Frontal cortex (tissue), 4 donors: Measurements from ENCODE around the gene TAF11L10. TPM values are rescaled to one million over a fixed set of nuclear protein-coding genes. Genes with fewer than 3 reads are reported as not detected.
"Not testable (repeated sequence)": the region's sequence is repeated elsewhere in the genome, so short reads cannot be mapped to it uniquely, and the experiment has no call there.

Experiments used
- DNase-seq, 2 donors: peaks; one replicate each; pipeline ENCODE4 v3.0.0; 2012; ENCODE audit warnings: low spot score in 2 of 2
- FAIRE-seq: peaks from 2 replicates; lab custom pipeline; 2012; peaks lifted over from hg19 to GRCh38; lab: Jason Lieb, UNC
- small RNA-seq: library from RNA; depleted of rRNA; stranded (forward); fragments of <200 nt; gene quantifications from one replicate; pipeline ENCODE3, GENCODE V24; 2014
- total RNA-seq: library from RNA; depleted of rRNA; stranded (reverse); fragments of >200 nt; gene quantifications from one replicate; pipeline ENCODE4 v1.2.3, GENCODE V29; 2014
- donor health status: control.
- donor health status: control.
- donor health status: control.

TAF11L10 gene
- not detected for total RNA-seq

DNA sequence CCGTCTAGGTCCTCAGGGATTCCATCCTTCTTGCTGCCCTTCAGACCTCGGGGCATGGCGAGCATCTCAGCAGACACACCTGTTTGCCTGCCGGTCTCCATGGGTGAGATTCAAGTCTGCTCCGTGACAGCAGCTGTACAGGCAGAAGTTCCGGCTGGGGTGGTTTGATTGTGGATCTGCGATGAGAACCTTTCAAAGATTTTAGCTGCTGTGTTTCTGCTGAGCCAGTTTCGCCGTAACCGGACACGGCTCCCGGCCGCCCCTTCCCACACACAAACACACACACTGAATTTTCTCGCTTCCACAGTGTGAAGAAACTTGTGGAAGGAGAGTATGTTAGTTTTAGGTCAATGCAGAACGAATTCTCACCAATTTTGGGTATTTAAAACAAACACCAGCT, at the start of gene TAF11L10:
Gene TAF11L10 (minus strand): TSS at position 101 of the 400 bp plus-strand sequence.
- not testable (repeated sequence) for FAIRE-seq, DNase-seq

DNA sequence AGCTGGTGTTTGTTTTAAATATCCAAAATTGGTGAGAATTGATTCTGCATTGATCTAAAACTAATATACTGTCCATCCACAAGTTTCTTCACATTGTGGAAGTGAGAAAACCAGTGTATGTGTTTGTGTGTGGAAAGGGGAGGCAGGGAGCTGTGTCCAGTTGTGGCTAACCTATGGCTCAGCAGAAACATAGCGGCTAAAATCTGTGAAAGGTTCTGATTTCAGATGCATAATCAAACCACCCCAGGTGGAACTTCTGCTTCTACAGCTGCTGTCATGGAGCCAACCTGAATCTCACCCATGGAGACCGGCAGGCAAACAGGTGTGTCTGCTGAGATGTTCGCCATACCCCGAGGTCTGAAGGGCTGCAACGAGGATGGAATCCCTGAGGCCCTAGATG, 36.5 kb upstream of the TAF11L10 start, which contains the start of gene TAF11L14:
Gene TAF11L14 (plus strand): TSS at position 301 of the 400 bp plus-strand sequence.
- DNase-seq (no peak), FAIRE-seq (no peak)

DNA sequence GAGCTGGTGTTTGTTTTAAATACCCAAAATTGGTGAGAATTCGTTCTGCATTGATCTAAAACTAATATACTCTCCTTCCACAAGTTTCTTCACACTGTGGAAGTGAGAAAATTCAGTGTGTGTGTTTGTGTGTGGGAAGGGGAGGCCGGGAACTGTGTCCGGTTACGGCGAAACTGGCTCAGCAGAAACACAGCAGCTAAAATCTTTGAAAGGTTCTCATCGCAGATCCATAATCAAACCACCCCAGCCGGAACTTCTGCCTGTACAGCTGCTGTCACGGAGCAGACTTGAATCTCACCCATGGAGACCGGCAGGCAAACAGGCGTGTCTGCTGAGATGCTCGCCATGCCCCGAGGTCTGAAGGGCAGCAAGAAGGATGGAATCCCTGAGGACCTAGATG, 34.2 kb upstream of the TAF11L10 start, which contains the start of gene TAF11L13:
Gene TAF11L13 (plus strand): TSS at position 301 of the 400 bp plus-strand sequence.
- not testable (repeated sequence) for FAIRE-seq, DNase-seq

DNA sequence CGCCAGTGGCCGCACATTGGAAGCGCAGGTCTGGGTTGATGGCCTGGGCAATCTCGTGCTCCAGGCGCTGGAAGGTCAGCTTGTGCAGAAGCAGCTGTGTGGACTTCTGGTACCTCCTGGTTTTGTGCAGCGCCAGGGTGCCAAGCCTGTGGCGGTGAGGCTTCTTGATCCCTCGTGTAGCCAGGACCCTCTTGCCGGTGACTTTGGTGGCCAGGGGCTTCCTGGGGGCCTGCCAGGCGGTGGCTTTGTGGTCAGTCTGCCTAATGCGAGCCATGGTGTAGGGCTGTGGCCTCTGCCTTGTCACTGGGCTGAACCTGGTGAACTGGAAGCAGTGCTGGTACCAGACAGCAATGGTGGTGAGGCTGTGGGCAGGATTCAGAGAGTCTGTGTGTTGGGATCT, 28.1 kb upstream of the TAF11L10 start:
- DNase-seq (no peak), FAIRE-seq (no peak)

DNA sequence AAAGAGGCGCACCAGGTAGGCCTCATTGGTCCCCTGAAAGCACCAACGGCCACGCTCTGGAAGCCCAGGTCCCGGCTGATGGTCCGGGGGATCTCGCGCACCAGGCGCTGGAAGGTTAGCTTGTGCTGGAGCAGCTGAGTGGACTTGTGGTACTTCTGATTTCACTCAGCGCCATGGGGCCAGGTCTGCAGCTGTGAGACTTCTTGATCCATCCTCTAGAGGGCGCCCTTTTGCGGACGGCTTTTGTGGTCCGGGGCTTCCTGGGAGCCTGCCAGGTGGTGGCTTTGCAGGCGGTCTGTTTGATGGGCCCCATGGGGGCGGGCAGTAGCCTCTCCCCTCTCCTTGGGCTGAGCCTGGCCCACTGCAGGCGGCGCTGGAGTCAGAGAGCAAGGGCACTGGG, 23.0 kb upstream of the TAF11L10 start:
- DNase-seq: no peak
- no peak for FAIRE-seq

GRCh38 chr5:17619354-17619753, 21.7 kb upstream of the TAF11L10 start:
- no peak for FAIRE-seq
- DNase-seq: no peak

DNA sequence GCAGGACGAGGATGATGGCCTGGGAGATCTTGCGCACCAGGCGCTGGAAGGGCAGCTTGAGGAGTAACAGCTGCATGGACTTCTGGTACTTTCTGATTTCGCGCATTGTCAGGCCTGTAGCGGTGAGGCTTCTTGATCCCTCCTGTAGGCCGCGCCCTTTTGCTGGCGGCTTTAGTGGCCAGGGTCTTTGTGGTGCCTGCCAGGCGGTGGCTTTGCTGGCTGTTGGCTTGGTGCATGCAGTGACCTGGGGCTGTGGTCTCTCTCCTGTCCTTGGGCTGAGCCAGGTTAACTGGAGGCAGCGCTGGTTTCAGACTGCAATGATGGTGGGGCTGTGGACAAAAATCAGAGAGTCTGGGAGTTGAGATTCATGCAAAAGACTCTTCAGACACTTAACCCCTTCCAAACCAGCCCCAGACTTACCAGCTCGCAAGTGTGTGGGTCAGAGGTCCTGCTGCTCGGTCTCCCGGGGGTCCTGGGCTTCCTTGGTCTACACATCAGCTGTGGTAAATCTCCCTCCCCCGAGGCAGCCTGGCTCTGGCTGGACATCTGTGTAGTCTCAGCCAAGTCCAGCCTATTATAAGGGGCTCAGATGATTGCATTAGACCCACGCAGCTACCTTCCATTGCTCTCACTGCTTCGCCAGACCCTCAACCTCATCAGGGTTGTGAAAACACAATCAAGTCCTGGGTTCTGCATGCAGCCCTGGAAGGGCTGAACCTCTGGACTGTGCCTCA, 17.4 kb upstream of the TAF11L10 start:
- FAIRE-seq: no peak
- DNase-seq: no peak

- DNase-seq, FAIRE-seq: not testable (repeated sequence)
Observed at GRCh38 chr5:17610092-17610491, 12.5 kb upstream of the TAF11L10 start, which contains the start of gene TAF11L12. TSS of gene TAF11L12 (plus strand) at chr5:17610392.

- DNase-seq: not testable (repeated sequence)
Observed at GRCh38 chr5:17607461-17607860, 9.8 kb upstream of the TAF11L10 start.

GRCh38 chr5:17604951-17605350, 7.3 kb upstream of the TAF11L10 start:
- FAIRE-seq (no peak), DNase-seq (no peak)

More at GRCh38 chr5:17607461-17607860, 9.8 kb upstream of the TAF11L10 start:
- FAIRE-seq: not testable (repeated sequence)

GRCh38 chr5:17603880-17604279, 6.3 kb upstream of the TAF11L10 start, which contains the start of gene TAF11L11:
TSS of gene TAF11L11 (plus strand) at chr5:17604183.
- DNase-seq, FAIRE-seq: not testable (repeated sequence)

DNA sequence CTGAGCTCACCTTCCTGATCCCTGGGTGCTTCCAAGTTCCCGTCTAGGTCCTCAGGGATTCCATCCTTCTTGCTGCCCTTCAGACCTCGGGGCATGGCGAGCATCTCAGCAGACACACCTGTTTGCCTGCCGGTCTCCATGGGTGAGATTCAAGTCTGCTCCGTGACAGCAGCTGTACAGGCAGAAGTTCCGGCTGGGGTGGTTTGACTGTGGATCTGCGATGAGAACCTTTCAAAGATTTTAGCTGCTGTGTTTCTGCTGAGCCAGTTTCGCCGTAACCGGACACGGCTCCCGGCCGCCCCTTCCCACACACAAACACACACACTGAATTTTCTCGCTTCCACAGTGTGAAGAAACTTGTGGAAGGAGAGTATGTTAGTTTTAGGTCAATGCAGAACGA, 3.4 kb downstream of the TAF11L10 start, which contains the start of gene TAF11L9:
Gene TAF11L9 (minus strand): TSS at position 140 of the 400 bp plus-strand sequence.
- not testable (repeated sequence) for FAIRE-seq, DNase-seq

GRCh38 chr5:17590860-17591259, 6.8 kb downstream of the TAF11L10 start, which contains the start of gene TAF11L8:
TSS of gene TAF11L8 (minus strand) at chr5:17590960.
- DNase-seq, FAIRE-seq: not testable (repeated sequence)

GRCh38 chr5:17585658-17586057, 12.0 kb downstream of the TAF11L10 start, which contains the start of gene TAF11L7:
TSS of gene TAF11L7 (minus strand) at chr5:17585758.
- FAIRE-seq, DNase-seq: not testable (repeated sequence)

Small RNA genes within 50 kb of the gene (small RNA-seq; reads per million reads assigned to genes)
- not detected for gene AC233724.1
- gene AC233724.3: not detected
- gene AC233724.4: not detected
- not detected for gene AC233724.6
- not detected for gene AC233724.7

Other genes starting within 250 kb of the TAF11L10 start
- gene TAF11L2, start 99.6 kb downstream of the TAF11L10 start, total RNA-seq: not detected
- gene TAF11L3, start 79.5 kb downstream of the TAF11L10 start, total RNA-seq: not detected
- gene TAF11L4, start 76.0 kb downstream of the TAF11L10 start, total RNA-seq: not detected
- gene TAF11L5, start 72.6 kb downstream of the TAF11L10 start, total RNA-seq: not detected
- gene TAF11L6, start 69.2 kb downstream of the TAF11L10 start, total RNA-seq: not detected
- gene TAF11L7, start 12.1 kb downstream of the TAF11L10 start, total RNA-seq: not detected
- not detected for gene TAF11L8, start 6.9 kb downstream of the TAF11L10 start, total RNA-seq
- not detected for gene TAF11L9, start 3.4 kb downstream of the TAF11L10 start, total RNA-seq
- gene TAF11L11, start 6.4 kb upstream of the TAF11L10 start, total RNA-seq: not detected
- gene TAF11L12, start 12.6 kb upstream of the TAF11L10 start, total RNA-seq: not detected
- not detected for gene TAF11L13, start 34.3 kb upstream of the TAF11L10 start, total RNA-seq
- gene TAF11L14, start 36.6 kb upstream of the TAF11L10 start, total RNA-seq: not detected